HG02588 (cell line): ENCODE results near the gene OSBPL2.

Experiments used
- ATAC-seq: cut with Tn5 transposase; IDR thresholded peaks from one replicate; pipeline ENCODE4 v1.9.1; 2021; ENCODE audit warnings: mild to moderate bottlenecking, moderate library complexity; ENCODE audit not compliant: unreplicated experiment

OSBPL2 gene

GRCh38 chr20:62248890-62249560 is 10.7 kb downstream of the OSBPL2 start:
- no peak for ATAC-seq

- ATAC-seq: no peak
Observed at GRCh38 chr20:62252342-62252966, 14.1 kb downstream of the OSBPL2 start.

GRCh38 chr20:62253398-62253797 is 15.1 kb downstream of the OSBPL2 start:
- no peak for ATAC-seq

GRCh38 chr20:62254021-62254724 is 15.9 kb downstream of the OSBPL2 start:
- no peak for ATAC-seq

GRCh38 chr20:62255976-62256375 is 17.7 kb downstream of the OSBPL2 start:
- ATAC-seq: no peak

- no peak for ATAC-seq
Observed at GRCh38 chr20:62258499-62259293, 20.4 kb downstream of the OSBPL2 start.

GRCh38 chr20:62259294-62259565 is 20.9 kb downstream of the OSBPL2 start:
- ATAC-seq: no peak

GRCh38 chr20:62262064-62262463 is 23.7 kb downstream of the OSBPL2 start:
- ATAC-seq: no peak

- no peak for ATAC-seq
Observed at GRCh38 chr20:62263396-62263795, 25.1 kb downstream of the OSBPL2 start.

GRCh38 chr20:62265365-62265764 is 27.0 kb downstream of the OSBPL2 start:
- ATAC-seq: no peak

- no peak for ATAC-seq
Observed at GRCh38 chr20:62266340-62266739, 28.0 kb downstream of the OSBPL2 start.

GRCh38 chr20:62266851-62267250 is 28.5 kb downstream of the OSBPL2 start:
- ATAC-seq: no peak

- no peak for ATAC-seq
Observed at GRCh38 chr20:62267543-62267942, 29.2 kb downstream of the OSBPL2 start.

- ATAC-seq: no peak
Observed at GRCh38 chr20:62268228-62268900, 30.0 kb downstream of the OSBPL2 start.

- no peak for ATAC-seq
Observed at GRCh38 chr20:62269378-62269777, 31.1 kb downstream of the OSBPL2 start.

- no peak for ATAC-seq
Observed at GRCh38 chr20:62269871-62270270, 31.6 kb downstream of the OSBPL2 start.

GRCh38 chr20:62272200-62272599 is 33.9 kb downstream of the OSBPL2 start:
- ATAC-seq: no peak

- ATAC-seq: no peak
Observed at GRCh38 chr20:62273416-62273815, 35.1 kb downstream of the OSBPL2 start.

GRCh38 chr20:62274332-62274950 is 36.1 kb downstream of the OSBPL2 start:
- ATAC-seq: no peak

- no peak for ATAC-seq
Observed at GRCh38 chr20:62275219-62275618, 36.9 kb downstream of the OSBPL2 start.

- ATAC-seq: no peak
Observed at GRCh38 chr20:62276439-62276838, 38.1 kb downstream of the OSBPL2 start.
